CD1c-positive myeloid dendritic cell (primary cell): ENCODE results near the gene SPPL2C.
A peak's percentile ranks its signal among the peaks of the same experiment; 100 is the strongest.

ENCODE experiments used
- DNase-seq: peaks from one replicate; pipeline ENCODE4 v3.0.0-alpha.2; 2016; ENCODE audit errors: extremely low spot score

SPPL2C gene

GRCh38 chr17:45876539-45876938, 31.9 kb downstream of the SPPL2C start:
- DNase-seq, result no peak

DNA sequence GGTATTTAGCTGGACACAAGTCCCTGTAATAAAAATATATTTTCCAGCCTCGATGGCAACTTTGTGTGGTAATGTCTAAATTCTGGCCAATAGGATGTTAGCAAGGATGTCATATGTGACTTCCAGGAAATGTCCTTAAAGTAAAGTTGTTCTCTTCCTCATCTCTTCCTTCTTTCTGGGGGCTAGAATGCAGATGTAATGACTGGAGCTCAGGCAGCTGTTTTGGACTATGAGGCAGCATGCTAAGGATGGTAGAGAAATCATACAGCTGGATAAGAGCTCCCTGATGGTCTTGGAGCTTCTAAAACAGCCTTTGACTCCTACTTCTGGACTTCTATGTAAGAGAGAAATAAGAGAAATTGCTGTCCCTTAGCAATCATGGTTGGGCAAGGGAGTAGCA, 32.8 kb downstream of the SPPL2C start:
- no peak for DNase-seq

DNA sequence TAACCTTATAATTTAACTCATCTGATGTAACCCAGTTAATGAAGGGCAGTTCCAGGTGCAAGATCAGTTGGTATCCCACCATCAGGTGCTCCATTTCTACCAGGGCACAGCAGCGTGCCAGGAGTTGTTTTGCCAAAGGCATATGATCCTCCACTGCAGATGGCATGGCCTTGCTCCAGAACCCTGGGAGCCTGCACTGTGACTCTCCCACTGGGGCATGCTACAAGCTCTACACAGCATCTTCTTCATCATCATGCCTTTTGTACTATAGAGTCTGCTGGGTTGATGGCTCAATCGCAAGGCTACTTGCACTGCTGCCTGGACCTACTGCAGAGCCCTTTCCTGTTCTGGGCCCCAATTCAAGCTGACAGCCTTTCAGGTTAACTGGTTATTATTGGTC, 38.4 kb downstream of the SPPL2C start:
- DNase-seq, result no peak

DNA sequence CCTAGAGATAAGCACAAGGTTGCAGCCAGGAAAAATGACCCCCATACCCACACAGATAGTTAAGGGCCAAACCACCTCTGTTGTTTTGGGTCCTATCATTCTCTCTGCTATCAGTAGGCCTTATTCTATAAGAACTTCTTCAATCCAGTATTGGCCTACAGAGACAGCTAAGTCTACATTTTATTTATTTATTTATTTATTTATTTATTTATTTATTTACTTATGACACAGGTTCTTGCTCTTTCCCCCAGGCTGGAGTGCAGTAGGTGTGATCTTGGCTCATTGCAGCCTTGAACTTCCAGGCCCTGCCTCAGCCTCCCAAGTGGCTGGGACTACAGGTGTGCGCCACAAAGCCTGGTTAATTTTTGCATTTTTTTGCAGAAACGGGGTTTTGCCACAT, 42.2 kb downstream of the SPPL2C start:
- no peak for DNase-seq

DNA sequence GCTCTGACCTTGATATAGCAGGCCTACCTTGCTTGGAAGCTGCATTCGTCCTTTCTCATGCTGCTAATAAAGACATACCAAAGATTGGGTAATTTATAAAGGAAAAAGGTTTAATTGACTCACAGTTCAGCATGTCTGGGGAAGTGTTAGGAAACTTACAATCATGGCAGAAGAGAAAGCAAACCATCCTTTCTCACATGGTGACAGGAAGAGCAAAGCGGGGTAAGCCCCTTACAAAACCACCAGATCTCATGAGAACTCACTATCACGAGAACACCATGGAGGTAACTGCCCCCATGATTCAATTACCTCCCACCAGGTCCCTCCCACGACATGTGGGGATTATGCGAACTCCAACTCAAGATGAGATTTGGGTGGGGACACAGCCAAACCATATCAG, 43.7 kb downstream of the SPPL2C start:
- DNase-seq, result no peak

GRCh38 chr17:45889579-45889978, 44.9 kb downstream of the SPPL2C start:
- DNase-seq, result no peak

DNA sequence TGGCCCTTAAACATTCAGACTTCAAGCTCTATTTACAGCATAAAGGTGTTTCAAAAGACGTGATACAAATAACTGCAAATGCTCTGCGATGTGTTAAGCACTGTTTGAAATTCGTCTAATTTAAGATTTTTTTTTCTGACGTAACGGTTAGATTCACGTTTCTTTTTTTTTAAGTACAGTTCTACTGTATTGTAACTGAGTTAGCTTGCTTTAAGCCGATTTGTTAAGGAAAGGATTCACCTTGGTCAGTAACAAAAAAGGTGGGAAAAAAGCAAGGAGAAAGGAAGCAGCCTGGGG, 49.0 kb downstream of the SPPL2C start:
- no peak for DNase-seq

GRCh38 chr17:45894022-45894784, 49.5 kb downstream of the SPPL2C start, which contains the start of gene MAPT:
MAPT (plus strand) TSS chr17:45894554; CDS start chr17:45962338, 67,784 bp downstream.
- DNase-seq, result peak; percentile 94

- peak; percentile 2 for DNase-seq
Observed at GRCh38 chr17:45895304-45895968, 50.8 kb downstream of the SPPL2C start.

DNA sequence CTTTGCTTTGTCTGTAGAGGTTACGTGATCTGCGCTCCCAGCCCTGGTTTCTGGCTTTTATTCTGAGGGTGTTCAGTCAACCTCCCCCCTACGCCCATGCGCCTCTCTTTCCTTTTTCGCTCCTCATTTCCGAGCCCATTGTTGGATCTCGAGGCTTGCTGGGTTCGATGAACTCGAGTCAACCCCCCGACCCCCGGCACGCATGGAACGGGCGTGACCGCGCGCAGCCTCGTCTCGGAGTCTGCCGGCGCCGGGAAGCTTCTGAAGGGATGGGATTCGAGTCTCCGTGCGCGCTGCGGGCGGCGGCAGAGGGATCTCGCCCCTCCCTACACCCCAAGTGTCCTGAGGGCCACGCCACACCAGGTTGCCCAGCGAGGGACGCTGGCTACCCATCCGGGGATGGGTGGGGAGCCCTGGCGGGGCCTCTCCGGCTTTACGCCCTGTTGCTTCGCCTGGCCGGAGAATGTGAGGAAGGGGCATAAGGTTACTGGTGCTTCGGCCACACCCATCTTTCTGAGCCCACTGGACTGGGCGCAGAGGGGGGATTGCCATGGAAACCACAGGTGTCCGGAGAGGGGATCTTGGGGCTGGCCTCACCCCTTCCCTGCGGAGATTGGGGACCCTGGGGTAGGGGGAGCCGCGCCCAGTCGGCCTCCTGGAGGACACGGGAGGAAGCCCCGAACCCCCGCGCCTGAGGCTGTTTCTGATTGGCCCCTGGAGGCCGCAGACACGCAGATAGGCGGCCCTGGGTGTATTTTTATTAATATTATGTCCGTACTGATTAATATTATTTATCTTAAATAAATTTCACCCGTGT, 51.5 kb downstream of the SPPL2C start:
- DNase-seq, result no peak
